NT2/D1 (cell line): ENCODE data around the gene MBTPS1.

ENCODE experiments used
- SUZ12 ChIP-seq: IDR thresholded peaks from 2 replicates; pipeline ENCODE4 v1.6.1; 2011; ENCODE audit not compliant: insufficient read length, insufficient read depth; ENCODE audit errors: extremely low read depth
- YY1 ChIP-seq: IDR thresholded peaks from 2 replicates; pipeline ENCODE4 v1.6.1; 2011; ENCODE audit not compliant: insufficient read length, insufficient read depth
- ZNF274 ChIP-seq: IDR thresholded peaks from 2 replicates; pipeline ENCODE4 v1.6.1; 2011; ENCODE audit warnings: mild to moderate bottlenecking, low read depth, low read length

GRCh38 chr16:84059946-84060901, 56.5 kb downstream of the MBTPS1 start:
- no peak for TF ChIP-seq ZNF274
- TF ChIP-seq YY1 = no peak
- TF ChIP-seq SUZ12 = no peak
